Heart right ventricle (tissue), 16 donors: ENCODE data around the gene TEAD1. TPM values are rescaled to one million over a fixed set of nuclear protein-coding genes. Genes with fewer than 3 reads are reported as not detected.
A peak's percentile ranks its signal among the peaks of the same experiment; 100 is the strongest.

ENCODE experiments used
- ATAC-seq, 8 donors: fragments of 200-7000 bp; cut with Tn5 transposase; one replicate each; pipeline ENCODE4 v1.9.1; 2020; ENCODE audit warnings: mild to moderate bottlenecking in 8 of 8, moderate library complexity in 8 of 8, moderate number of reproducible peaks in 1 of 8
- DNase-seq, 2 donors: peaks; one replicate each; pipeline ENCODE4 v3.0.0-alpha.2; 2020
- H3K27ac ChIP-seq, 10 donors: fragments of 200-600 bp; sonication (generic) in 2 of 10; one replicate each; pipeline versions ENCODE4 v1.5.0 to v1.8.0; 2020 to 2022; ENCODE audit warnings: mild to moderate bottlenecking in 3 of 10
- H3K27me3 ChIP-seq, 7 donors: fragments of 200-600 bp; one replicate each; pipeline ENCODE4 v1.8.0; 2021 to 2022; ENCODE audit warnings: mild to moderate bottlenecking in 2 of 7
- H3K36me3 ChIP-seq, 9 donors: fragments of 200-600 bp; sonication (generic) in 1 of 9; one replicate each; pipeline versions ENCODE4 v1.5.0 to v1.8.0; 2020 to 2022; ENCODE audit warnings: mild to moderate bottlenecking in 2 of 9
- H3K4me1 ChIP-seq, 9 donors: fragments of 200-600 bp; sonication (generic) in 1 of 9; one replicate each; pipeline versions ENCODE4 v1.5.0 to v1.8.0; 2020 to 2022; ENCODE audit warnings: mild to moderate bottlenecking in 4 of 9
- H3K4me3 ChIP-seq, 10 donors: fragments of 200-600 bp; sonication (generic) in 2 of 10; one replicate each; pipeline versions ENCODE4 v1.5.0 to v1.8.0; 2020 to 2022; ENCODE audit warnings: mild to moderate bottlenecking in 7 of 10, moderate library complexity in 2 of 10
- H3K9me3 ChIP-seq, 11 donors: fragments of 200-600 bp in 10 of 11; sonication (generic) in 2 of 11; one replicate each; pipeline versions ENCODE4 v1.5.0 to v1.8.0; 2013 to 2022; ENCODE audit warnings: mild to moderate bottlenecking in 2 of 11, control low read depth in 1 of 11, moderate library complexity in 1 of 11
- CTCF ChIP-seq, 9 donors: fragments of 200-600 bp; sonication (generic) in 2 of 9; IDR thresholded peaks; one replicate each; pipeline versions ENCODE4 v1.5.0 to v1.8.0; 2021 to 2022; ENCODE audit warnings: antibody characterized with exemption in 9 of 9, mild to moderate bottlenecking in 5 of 9, moderate library complexity in 1 of 9
- WGBS, 2 donors: extraction: QIAGEN DNeasy Blood & Tissue Kit; methylation state at CpG; one replicate each; pipeline ENCODE4 v1.1.7; 2013; ENCODE audit warnings: inconsistent platforms in 1 of 2; 5-methylcytosine and 5-hydroxymethylcytosine counted together
- intact Hi-C, 10 donors: fragments of 100-400 bp; cut with DNase I; formaldehyde crosslinking; loops; one replicate each; pipeline versions ENCODE4 v1.11.1 to v1.14.2; 2022
- polyA plus RNA-seq, 2 donors: library from polyadenylated mRNA; stranded (reverse); fragments of 200-250 nt; gene quantifications; one replicate each; pipeline ENCODE4 v1.2.3, GENCODE V29; 2013
- total RNA-seq, 10 donors: library from RNA; stranded (reverse); fragmentation: NEBNext Ultra II Directional in 3 of 10; extraction: Animal tissue kit (Norgen Biotek cat#: 25700) in 3 of 10; gene quantifications; one replicate each; pipeline versions ENCODE4 v1.2.1 to v1.2.4, GENCODE V29; 2021 to 2023
- donor health status: Arrhythmogenic right ventricular cardiomyopathy.
- donor health status: ischemic (EF 13 %, LVEDD 7.1; RV severe dilation, severe dysfunction).
- donor health status: healthy with polysubstance abuse.
- donor health status: DM: no; HTN: yes; CAD: no.
- donor health status: DM: no; HTN: no; CAD: no.
- donor health status: ischemic (EF 25% LVEDD 6.9; RV normal size, moderate dysfunction).
- donor health status: ischemic (EF 25% LVEDD 5.7; RV mildly dilated, moderate dysfunction).
- donor health status: healthy.
- donor health status: DM: yes; HTN: yes; CAD: no.
- donor health status: Ischemic cardiomyopathy.
- donor health status: ischemic (EF 35%, LVEDD 5.7; RV mildly dilated, moderate dysfunction).
- donor health status: nonischemic (EF 11% LVEDD 7.7; RV severe dilation, severe dysfunction).
- donor health status: DM: yes; HTN: yes; CAD: no.
- donor health status: PGD.
- donor health status: ischemic (EF 29% LVEDD 5.4; RV normal size, mild dysfunction).
- donor health status: nonischemic (EF 23%, LVEDD 6.1; RV moderate dilation, normal function).

Gene TEAD1
- total and polyA plus RNA-seq, 12 donors = 12.7 to 138 (median 116) TPM

GRCh38 chr11:12669930-12670329, 4.3 kb upstream of the TEAD1 start:
- no peak for ATAC-seq
- no peak for DNase-seq
- Histone ChIP-seq H3K4me1 (peaks cover 0 to 9% (median 0%) of the 10 kb centered on the region in 9 donors), H3K36me3 (no peaks in the 10 kb centered on the region), H3K4me3 (no peak overlapping the region), H3K27ac (no peak overlapping the region), H3K9me3 (peaks cover 0 to 6% (median 0%) of the 10 kb centered on the region in 11 donors), H3K27me3 (peaks cover 0 to 18% (median 0%) of the 10 kb centered on the region in 7 donors)
- WGBS, 2 donors = 97% methylated on average over 3 of the region's 3 CpGs
- TF ChIP-seq CTCF (IDR thresholded peaks at IDR 0.05) = no peak
- intact Hi-C loops = loop anchor here in 9 of 10 donors (2.0 to 10.0 kb wide), 12 partner anchors 58 to 343 kb away; no protein-coding TSS in a partner anchor

- intact Hi-C loops = loop anchor here in 8 of 10 donors (5.0 to 10.0 kb wide), 9 partner anchors 69 to 344 kb away; no protein-coding TSS in a partner anchor
- H3K27me3 ChIP-seq = peaks cover 0 to 32% (median 0%) of the 10 kb centered on the region in 7 donors
- no peak for TF ChIP-seq CTCF (IDR thresholded peaks at IDR 0.05)
- no peak overlapping the region for H3K4me3 ChIP-seq
- no peak overlapping the region for H3K27ac ChIP-seq
- WGBS, 2 donors = 72 to 84% methylated on average over 6 of the region's 6 CpGs
- H3K4me1 ChIP-seq = peaks cover 0 to 15% (median 9%) of the 10 kb centered on the region in 9 donors
- no peaks in the 10 kb centered on the region for H3K36me3 ChIP-seq
- ATAC-seq = no peak
- peaks cover 0 to 6% (median 0%) of the 10 kb centered on the region in 11 donors for H3K9me3 ChIP-seq
- DNase-seq = no peak
Measured at GRCh38 chr11:12671370-12671769, 2.9 kb upstream of the TEAD1 start.

GRCh38 chr11:12673601-12673923, 659 bp upstream of the TEAD1 start:
- H3K27ac ChIP-seq = peak overlapping the region; percentile 79 to 99 (median 95)
- peak overlapping the region; percentile 16 to 98 (median 74) for H3K4me3 ChIP-seq
- H3K9me3 ChIP-seq = no peaks in the 10 kb centered on the region
- 4 to 5% methylated on average over 12 of the region's 12 CpGs for WGBS, 2 donors
- peak in 1 of 9 donors; percentile 4 for TF ChIP-seq CTCF (IDR thresholded peaks at IDR 0.05)
- H3K36me3 ChIP-seq = no peaks in the 10 kb centered on the region
- ATAC-seq = no peak
- peaks cover 0 to 37% (median 28%) of the 10 kb centered on the region in 9 donors for H3K4me1 ChIP-seq
- peaks cover 0 to 54% (median 0%) of the 10 kb centered on the region in 7 donors for H3K27me3 ChIP-seq
- no peak for DNase-seq
- intact Hi-C loops = loop anchor here in 8 of 10 donors (5.0 to 10.0 kb wide), 9 partner anchors 71 to 346 kb away; no protein-coding TSS in a partner anchor

- no peak for TF ChIP-seq CTCF (IDR thresholded peaks at IDR 0.05)
- 0 to 1% methylated on average over 28 to 46 of the region's 46 CpGs for WGBS, 2 donors
- ATAC-seq = peak in 4 of 8 donors; percentile 8 to 49 (median 23)
- DNase-seq = peak in 1 of 2 donors; percentile 28
- peak overlapping the region; percentile 79 to 99 (median 95) for H3K27ac ChIP-seq
- H3K4me3 ChIP-seq = peak overlapping the region; percentile 54 to 98 (median 74)
- H3K36me3 ChIP-seq = no peaks in the 10 kb centered on the region
- intact Hi-C loops = loop anchor here in 9 of 10 donors (1.0 to 10.0 kb wide), 13 partner anchors 18 to 347 kb away; partner anchors contain the start of gene PARVA (in 1 of the 9)
- peaks cover 0 to 47% (median 36%) of the 10 kb centered on the region in 9 donors for H3K4me1 ChIP-seq
- H3K9me3 ChIP-seq = no peaks in the 10 kb centered on the region
- H3K27me3 ChIP-seq = peaks cover 0 to 63% (median 0%) of the 10 kb centered on the region in 7 donors
Measured at GRCh38 chr11:12674571-12674935, 332 bp downstream of the TEAD1 start.
